HL-60 (cell line): ENCODE measurements around the gene HSD3B2.

Experiments
- CTCF ChIP-seq: IDR thresholded peaks from one replicate; pipeline ENCODE4 v1.5.1; 2011; ENCODE audit warnings: low read length, control low read depth, inconsistent platforms; ENCODE audit not compliant: insufficient read depth
- GABPA ChIP-seq: IDR thresholded peaks from 2 replicates; pipeline ENCODE4 v1.6.1; 2012; ENCODE audit warnings: low read depth
- POLR2AphosphoS5 ChIP-seq: IDR thresholded peaks from 2 replicates; pipeline ENCODE4 v1.6.1; 2012; ENCODE audit warnings: low read depth
- REST ChIP-seq: IDR thresholded peaks from 2 replicates; pipeline ENCODE4 v1.6.1; 2012; ENCODE audit warnings: low read depth; ENCODE audit not compliant: insufficient replicate concordance
- SPI1 ChIP-seq: IDR thresholded peaks from 2 replicates; pipeline ENCODE4 v1.6.1; 2012; ENCODE audit warnings: low read depth, mild to moderate bottlenecking, borderline replicate concordance

GRCh38 chr1:119409731-119410130 lies 5.2 kb upstream of the HSD3B2 start:
- TF ChIP-seq CTCF (no peak), POLR2AphosphoS5 (no peak), REST (no peak), SPI1 (no peak), GABPA (no peak)
